ENCODE results near the gene YAE1. TPM values are rescaled to one million over a fixed set of nuclear protein-coding genes. Genes with fewer than 3 reads are reported as not detected.

Gene YAE1
- total and polyA plus RNA-seq, 2 of the 8 experiments (the other 6 are each of a cell fraction or from before 2014, with no cell fraction given), result 24.1 to 38.0 TPM

- TF ChIP-seq CHD7 (IDR thresholded peaks at IDR 0.05; ENCODE audit: insufficient replicate concordance, low read length) (no peak), POLR2A (IDR thresholded peaks at IDR 0.05; ENCODE audit: control extremely low read depth in 1 of 2, low read depth in 2 of 2, low read length in 2 of 2) (no peak)
Measured at GRCh38 chr7:39617005-39617404, 50.8 kb downstream of the YAE1 start (continued).
